Mucosa of descending colon (tissue), 3 donors: ENCODE measurements around the gene KRT23. TPM values are rescaled to one million over a fixed set of nuclear protein-coding genes. Genes with fewer than 3 reads are reported as not detected.

Experiments used
- ATAC-seq: fragments of 200-7000 bp; cut with Tn5 transposase; one replicate; pipeline ENCODE4 v1.9.1; 2020; ENCODE audit warnings: mild to moderate bottlenecking, moderate library complexity
- DNase-seq, 3 donors: peaks; one replicate each; pipeline ENCODE4 v3.0.0-alpha.2; 2020
- H3K36me3 ChIP-seq: fragments of 200-600 bp; one replicate; pipeline ENCODE4 v1.8.0; 2021; ENCODE audit warnings: low read depth, mild to moderate bottlenecking
- H3K4me1 ChIP-seq: fragments of 200-600 bp; one replicate; pipeline ENCODE4 v1.8.0; 2021; ENCODE audit warnings: low read depth, mild to moderate bottlenecking
- H3K4me3 ChIP-seq: fragments of 200-600 bp; one replicate; pipeline ENCODE4 v1.8.0; 2021; ENCODE audit warnings: mild to moderate bottlenecking
- H3K9me3 ChIP-seq: fragments of 200-600 bp; one replicate; pipeline ENCODE4 v1.8.0; 2021; ENCODE audit warnings: mild to moderate bottlenecking
- CTCF ChIP-seq: fragments of 200-600 bp; IDR thresholded peaks from one replicate; pipeline ENCODE4 v1.8.0; 2022; ENCODE audit warnings: antibody characterized with exemption, mild to moderate bottlenecking
- intact Hi-C, 2 donors: fragments of 100-400 bp; cut with DNase I in 1 of 2; cut with micrococcal nuclease in 1 of 2; formaldehyde crosslinking; loops; one replicate each; pipeline versions ENCODE4 v1.11.0 to v1.11.1; 2022; cut with DNase I, micrococcal nuclease
- total RNA-seq, 3 donors: library from RNA; stranded (reverse); fragmentation: NEBNext Ultra II Directional in 2 of 3; extraction: Animal tissue kit (Norgen Biotek cat#: 25700) in 2 of 3; gene quantifications; one replicate each; pipeline versions ENCODE4 v1.2.1 to v1.2.4, GENCODE V29; 2021 to 2023
- donor health status: DM: no; HTN: no; CAD: no; lungs with moderate emphysema.
- donor health status: DM: no; HTN: no; CAD: no.
- donor health status: DM: no; HTN: yes; CAD: no.

Gene KRT23
- total RNA-seq, 3 donors from 2014 or later = 0.53 TPM; not detected in 2

GRCh38 chr17:40909755-40910154 is 27.7 kb downstream of the KRT23 start:
- no peak overlapping the region for H3K4me3 ChIP-seq
- ATAC-seq = no peak
- intact Hi-C loops = loop anchor here (5.0 to 10.0 kb wide), 3 partner anchors 413 to 753 kb away; no protein-coding TSS in a partner anchor

DNA sequence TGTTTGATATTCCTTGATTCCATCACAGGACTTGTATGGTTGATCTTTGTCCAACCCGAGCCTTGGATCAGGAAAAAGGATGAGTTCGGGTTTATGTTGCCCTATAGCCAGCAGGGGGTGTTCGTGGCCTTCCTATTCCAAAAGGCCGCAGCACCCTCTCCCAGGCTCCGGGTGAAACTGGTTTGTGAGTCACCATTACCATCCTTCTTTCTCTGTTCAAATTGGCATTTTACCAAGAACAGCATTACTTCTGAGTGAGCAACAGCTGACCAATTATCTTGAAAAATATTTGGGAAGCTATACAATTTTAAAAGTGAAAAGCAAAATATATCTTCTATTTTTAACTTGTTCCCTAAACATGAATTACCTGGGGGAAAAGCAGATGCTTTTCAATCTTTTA is 28.1 kb downstream of the KRT23 start:
- H3K36me3 ChIP-seq = no peaks in the 10 kb centered on the region
- H3K4me1 ChIP-seq = peaks cover 7% of the 10 kb centered on the region
- no peak overlapping the region for H3K4me3 ChIP-seq
- peak; percentile 41 for TF ChIP-seq CTCF
- no peaks in the 10 kb centered on the region for H3K9me3 ChIP-seq
- peak; percentile 68 to 83 (median 78) for DNase-seq
- ATAC-seq = peak; percentile 92
- intact Hi-C loops = loop anchor here (5.0 to 10.0 kb wide), 3 partner anchors 413 to 753 kb away; no protein-coding TSS in a partner anchor

More at GRCh38 chr17:40909755-40910154, 27.7 kb downstream of the KRT23 start:
- no peak for DNase-seq
- peaks cover 7% of the 10 kb centered on the region for H3K4me1 ChIP-seq
- H3K36me3 ChIP-seq = no peaks in the 10 kb centered on the region
- no peaks in the 10 kb centered on the region for H3K9me3 ChIP-seq
- TF ChIP-seq CTCF = no peak

- Histone ChIP-seq H3K4me1 (peaks cover 8% of the 10 kb centered on the region), H3K4me3 (no peak overlapping the region), H3K36me3 (no peaks in the 10 kb centered on the region), H3K9me3 (no peaks in the 10 kb centered on the region)
- ATAC-seq = no peak
- no peak for TF ChIP-seq CTCF
- intact Hi-C loops = loop anchor here (5.0 to 10.0 kb wide), 3 partner anchors 416 to 756 kb away; no protein-coding TSS in a partner anchor
- no peak for DNase-seq
Measured at GRCh38 chr17:40906613-40907012, 30.8 kb downstream of the KRT23 start.

DNA sequence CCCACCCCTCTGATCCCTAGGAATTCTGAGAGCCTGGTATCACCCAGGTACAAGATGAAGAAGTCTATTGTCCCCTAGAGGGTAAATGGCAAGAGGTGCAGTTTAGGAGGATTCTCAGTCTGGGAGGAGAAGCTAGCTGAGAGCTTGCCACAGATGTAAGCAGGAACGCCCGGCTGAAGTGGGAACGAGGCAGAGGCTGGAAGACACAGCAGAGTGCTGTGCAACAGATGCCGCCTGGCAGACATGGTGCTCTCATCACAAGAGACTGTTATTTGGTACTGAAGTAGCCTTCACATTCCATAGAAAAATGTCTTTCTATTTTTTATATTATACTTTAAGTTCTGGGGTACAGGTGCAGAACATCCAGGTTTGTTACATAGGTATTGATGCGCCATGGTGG is 32.1 kb downstream of the KRT23 start:
- no peaks in the 10 kb centered on the region for H3K36me3 ChIP-seq
- intact Hi-C loops = loop anchor here (5.0 to 10.0 kb wide), 3 partner anchors 417 to 757 kb away; no protein-coding TSS in a partner anchor
- H3K4me1 ChIP-seq = peaks cover 18% of the 10 kb centered on the region
- H3K9me3 ChIP-seq = no peaks in the 10 kb centered on the region
- H3K4me3 ChIP-seq = no peak overlapping the region
- TF ChIP-seq CTCF = no peak
- ATAC-seq = no peak
- no peak for DNase-seq

DNA sequence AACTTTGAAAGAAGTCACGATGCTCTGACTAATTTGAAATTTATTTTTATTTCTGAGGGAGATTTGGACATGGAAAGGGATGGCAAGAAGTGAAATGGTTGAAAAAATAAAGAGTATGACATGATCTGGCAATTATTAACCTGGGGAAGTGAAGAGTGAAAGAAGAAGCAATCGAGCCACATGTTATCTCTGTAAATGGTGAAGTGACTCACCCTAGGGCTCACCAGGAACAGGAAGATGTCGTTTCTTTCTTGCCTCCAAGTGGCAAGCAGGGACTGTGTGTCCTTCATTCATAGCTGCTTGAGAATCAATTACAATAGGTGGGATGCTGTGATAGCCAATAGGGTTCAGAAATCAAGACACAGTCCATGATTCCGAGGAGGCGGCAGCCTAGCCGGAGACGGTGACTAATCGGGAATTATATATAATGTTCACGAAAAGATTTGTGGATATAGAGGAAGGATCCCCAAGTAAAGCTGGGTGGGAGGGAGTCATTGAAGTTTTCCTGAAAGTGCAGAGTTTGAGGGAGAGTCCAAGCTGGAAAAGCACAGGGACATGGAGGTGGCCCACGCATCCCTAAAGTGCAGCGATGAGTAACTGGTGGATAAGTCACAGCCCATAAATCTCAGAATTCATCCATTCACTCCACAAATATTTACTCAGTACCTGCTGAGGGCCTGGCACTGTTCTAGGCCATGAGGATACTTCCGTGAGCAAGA is 34.2 kb downstream of the KRT23 start:
- H3K36me3 ChIP-seq = no peaks in the 10 kb centered on the region
- intact Hi-C loops = loop anchor here (10.0 kb wide), 1 partner anchor 642 kb away; no protein-coding TSS in a partner anchor
- TF ChIP-seq CTCF = no peak
- peak; percentile 54 to 79 (median 57) for DNase-seq
- peak; percentile 70 for ATAC-seq
- no peaks in the 10 kb centered on the region for H3K9me3 ChIP-seq
- H3K4me1 ChIP-seq = peaks cover 13% of the 10 kb centered on the region
- no peak overlapping the region for H3K4me3 ChIP-seq
